Stimulated activated CD4-positive, alpha-beta T cell treated with anti-CD3 and anti-CD28 coated beads, Interleukin-15, amount 100 ng/mL, for 48 hours (primary cell): ENCODE results near the gene NDUFB11.

Source experiments
- DNase-seq, 2 donors: peaks; one replicate each; pipeline ENCODE4 v3.0.0-alpha.2; 2020; ENCODE audit warnings: low read depth in 2 of 2

Gene NDUFB11

DNA sequence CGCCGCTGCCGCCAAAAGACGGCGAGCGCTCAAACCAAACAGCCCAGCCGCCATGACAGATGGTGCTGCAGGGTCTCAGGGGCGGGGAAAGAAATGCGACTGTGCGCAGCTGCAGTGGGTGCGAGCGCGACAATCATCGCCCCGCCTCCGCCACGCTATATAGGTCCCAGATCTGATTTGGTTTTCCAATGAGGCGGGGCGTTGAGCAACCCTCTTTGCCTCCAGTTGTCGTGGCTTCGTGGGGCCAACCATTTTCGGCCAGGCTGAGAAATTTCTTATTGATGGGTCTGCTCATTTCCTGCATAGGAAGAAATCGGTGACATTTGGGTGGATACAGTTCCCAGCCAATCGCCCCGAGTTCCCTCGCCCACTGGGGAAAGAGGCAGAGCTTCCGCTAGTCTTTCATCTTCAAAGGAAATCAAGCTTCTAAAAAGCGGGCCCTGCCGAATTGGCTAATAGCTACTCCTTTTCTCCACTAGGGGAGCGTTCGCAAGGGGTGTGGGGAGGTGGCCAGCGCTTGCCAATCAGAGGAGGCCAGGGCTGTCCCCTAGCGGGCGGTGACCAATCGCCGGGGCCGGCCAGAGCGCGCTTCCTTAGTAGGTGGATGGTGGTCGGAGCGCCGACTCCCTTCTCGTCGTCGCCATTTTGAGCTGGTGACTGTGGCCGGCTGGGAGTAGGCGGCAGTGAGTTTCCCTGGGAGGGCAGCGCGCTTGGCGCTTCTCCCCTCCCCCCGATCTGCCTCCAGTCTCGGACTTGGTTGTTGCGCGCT lies at the start of gene NDUFB11, which contains the start of gene RBM10:
Gene NDUFB11, minus strand, starts transcription at position 77 of the 769 bp plus-strand sequence. Its CDS starts 23 bp downstream, at position 54.
Gene RBM10, plus strand, starts transcription at position 596 of the 769 bp plus-strand sequence. CDS start 2,261 bp downstream, outside the sequence.
- DNase-seq = peak; percentile 84 to 87

DNA sequence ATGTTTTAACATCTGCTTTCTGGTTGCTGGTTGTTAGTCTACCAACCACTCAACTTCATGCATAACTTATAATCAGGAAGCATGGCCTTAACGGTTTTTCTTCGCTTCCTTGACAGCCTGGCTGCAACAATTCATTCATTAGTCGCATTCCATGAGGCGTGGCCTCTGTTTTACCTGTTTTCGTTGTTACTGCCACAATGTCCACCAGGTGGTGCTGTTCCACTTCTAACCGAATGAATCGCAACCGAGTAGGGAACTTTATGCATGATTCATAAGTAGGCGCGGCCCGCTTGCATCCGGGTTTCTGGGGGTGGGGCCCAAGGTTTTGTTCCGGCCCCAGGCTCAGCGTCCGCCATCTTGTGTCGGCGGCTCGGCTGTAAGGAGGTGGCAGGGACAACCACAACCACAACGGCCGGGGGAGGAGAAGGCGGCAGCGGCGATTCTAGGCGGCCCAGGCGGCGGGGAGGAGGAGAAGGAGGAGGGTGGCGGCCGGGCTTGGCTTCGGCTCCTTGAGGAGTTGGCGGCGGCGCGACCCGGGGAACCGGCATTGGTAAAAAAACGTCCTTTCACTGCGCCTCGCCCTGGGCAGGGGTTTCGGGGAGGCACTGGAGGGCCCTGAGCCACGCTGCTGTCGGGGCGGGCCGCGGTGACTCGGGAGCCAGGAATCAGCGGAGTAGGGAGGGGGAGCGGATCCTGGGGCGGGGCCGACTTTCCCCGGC lies 49.1 kb upstream of the NDUFB11 start, which contains the start of gene UBA1:
Gene UBA1, plus strand, starts transcription at position 355 of the 719 bp plus-strand sequence. CDS start 4,974 bp downstream, outside the sequence.
- peak; percentile 86 to 96 for DNase-seq

DNA sequence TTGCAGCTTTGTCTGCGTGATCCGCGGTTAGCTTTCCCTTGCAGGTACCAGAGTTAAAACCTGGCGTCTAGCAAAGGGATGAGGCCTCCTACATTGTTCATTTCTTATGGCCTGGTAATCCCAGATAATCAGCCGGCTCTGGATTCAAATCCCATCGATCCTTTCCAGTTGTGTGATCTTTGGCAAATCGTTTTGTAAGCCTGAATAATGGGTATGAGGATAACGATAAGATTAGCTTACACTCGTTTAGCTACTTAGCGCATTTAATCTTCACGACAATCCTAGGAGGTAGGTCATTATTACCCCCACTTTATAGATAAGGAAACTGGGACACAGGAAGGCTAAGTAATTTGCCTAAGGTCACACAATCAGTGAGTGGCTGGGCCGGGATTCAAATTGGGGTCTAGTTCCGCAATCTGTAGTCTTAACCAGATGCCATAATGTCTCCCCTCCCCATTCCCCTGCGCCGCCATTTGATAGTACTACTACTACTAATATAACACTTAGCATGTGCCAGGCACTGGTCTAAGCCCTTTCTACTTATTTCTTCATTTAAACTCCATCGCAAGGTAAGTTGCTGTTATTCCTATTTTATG lies 47.4 kb upstream of the NDUFB11 start:
- no peak for DNase-seq

DNA sequence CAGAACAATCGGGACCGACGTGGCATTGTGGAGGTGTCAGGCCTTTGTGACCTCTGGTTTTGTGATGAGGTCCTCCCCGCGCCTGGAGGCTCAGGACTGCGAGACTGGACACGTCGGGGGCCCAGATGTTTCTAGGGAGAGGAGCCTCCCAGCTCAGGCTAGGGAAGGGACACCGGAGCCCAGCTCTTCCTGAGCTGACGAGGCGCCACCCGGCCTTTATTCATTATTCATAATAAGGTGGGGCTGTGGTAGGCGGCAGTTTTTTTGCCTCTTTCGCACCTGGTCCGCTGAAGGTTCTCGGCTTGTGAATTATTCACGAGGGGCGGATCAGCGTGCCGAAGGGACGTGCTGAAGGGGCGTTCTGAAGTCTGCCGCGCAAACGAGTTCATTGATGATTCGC lies 46.8 kb upstream of the NDUFB11 start:
- DNase-seq = peak in 1 of 2 donors; percentile 19

DNA sequence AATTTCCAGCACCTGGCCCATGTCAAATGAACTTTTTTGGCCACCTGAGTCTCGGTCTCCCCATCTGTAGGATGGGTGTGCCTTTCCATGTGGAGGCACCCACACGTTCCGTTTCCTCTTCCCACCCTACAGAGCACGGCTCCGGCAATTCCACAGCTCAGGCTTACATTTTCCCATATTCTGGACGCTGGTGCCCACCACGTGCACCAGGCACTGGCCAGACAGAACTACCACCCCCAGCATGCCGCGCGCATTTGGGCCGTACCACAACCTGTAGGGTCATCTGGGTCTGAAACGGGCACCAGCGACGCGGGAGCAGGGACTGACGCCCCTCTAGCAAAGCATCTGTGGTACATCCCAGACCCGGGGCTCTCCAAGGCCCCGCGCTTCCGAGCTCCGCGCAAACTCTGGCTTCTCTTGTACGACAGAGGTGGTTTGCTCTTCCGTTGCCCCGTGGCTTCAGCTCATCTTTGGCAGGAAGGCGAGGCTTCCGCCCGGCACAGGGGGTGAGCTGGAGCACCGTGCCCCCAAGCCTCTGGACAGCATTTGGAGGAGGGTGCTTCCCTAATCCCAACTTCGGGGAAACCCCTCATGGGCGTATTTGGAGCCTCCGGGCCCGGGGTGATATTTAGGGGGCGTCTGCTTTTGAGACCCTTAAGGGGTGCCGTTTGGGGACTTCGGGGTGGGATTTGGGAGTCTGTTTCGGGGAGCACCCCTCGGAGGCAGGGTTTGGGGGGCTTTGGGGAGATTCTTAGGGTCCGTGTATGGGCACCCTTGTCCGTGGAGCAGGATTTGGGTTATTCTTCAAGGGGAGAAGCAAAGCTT lies 46.2 kb upstream of the NDUFB11 start:
- peak; percentile 79 to 82 for DNase-seq

DNA sequence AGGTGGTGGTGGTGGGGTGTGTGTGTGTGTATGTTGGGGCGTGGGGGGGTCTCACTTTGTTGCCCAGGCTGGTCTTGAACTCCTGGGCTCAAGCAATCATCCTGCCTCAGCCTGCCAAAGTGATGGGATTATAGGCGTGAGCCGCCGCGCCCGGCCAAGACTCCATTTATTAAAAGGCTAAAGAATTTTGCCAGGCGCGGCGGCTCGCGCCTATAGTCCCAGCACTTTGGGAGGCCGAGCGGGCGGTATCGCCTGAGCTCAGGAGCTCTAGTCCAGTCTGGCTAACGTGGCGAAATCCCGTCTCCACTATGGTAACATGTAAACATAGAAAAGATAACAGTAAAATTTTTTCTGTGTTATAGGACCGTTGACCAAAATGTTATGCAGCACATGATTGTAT lies 45.4 kb upstream of the NDUFB11 start:
- no peak for DNase-seq

DNA sequence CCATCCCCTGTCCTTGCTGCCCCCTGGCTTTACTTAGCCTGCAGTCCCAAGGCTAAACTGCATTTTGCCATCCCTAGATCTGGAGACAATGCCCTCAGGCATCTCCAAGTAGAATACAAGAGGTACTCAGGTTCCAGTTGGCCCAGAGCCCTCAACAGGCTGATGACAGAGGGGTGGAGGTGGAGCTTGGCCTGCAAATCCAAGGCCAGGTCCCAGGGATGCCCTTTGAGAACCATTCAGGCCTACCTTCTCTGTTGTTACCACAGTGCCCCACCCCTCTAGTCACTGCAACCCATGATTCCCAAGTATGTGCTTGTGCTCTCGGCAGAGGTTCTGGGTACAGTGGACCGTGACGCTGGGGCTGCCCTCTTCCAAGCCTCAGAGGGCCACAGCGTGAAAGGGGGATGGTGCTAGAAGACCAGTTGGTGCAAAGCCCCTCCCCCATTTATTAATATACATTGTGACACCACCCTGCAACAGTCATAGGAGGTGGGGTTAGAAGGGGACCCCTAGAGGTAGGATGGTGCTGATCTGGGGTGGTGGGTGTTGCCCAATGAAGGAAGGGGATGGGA lies 42.7 kb upstream of the NDUFB11 start:
- no peak for DNase-seq

DNA sequence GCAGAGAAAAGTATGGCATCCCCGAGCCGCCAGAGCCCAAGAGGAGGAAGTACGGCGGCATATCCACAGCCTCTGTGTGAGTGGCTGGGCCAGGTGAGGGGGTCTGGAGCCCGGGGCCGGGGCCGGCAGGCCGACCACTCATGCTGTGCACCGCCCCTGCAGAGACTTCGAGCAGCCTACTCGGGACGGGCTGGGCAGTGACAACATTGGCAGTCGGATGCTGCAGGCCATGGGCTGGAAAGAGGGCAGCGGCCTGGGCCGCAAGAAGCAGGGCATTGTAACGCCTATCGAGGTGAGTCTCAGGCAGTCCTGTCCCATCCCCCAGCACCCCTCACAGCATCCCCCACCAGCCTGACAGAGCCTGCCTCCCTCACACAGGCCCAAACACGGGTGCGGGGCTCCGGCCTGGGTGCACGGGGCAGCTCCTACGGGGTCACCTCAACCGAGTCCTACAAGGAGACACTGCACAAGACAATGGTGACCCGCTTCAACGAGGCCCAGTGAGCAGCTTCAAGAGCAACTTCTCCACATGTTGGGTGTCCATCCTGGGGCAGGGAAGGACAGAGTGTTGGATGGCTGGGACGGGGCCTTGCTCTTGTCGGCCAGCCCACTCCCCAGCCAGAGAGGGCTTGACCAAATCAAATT lies 41.7 kb upstream of the NDUFB11 start:
- no peak for DNase-seq

DNA sequence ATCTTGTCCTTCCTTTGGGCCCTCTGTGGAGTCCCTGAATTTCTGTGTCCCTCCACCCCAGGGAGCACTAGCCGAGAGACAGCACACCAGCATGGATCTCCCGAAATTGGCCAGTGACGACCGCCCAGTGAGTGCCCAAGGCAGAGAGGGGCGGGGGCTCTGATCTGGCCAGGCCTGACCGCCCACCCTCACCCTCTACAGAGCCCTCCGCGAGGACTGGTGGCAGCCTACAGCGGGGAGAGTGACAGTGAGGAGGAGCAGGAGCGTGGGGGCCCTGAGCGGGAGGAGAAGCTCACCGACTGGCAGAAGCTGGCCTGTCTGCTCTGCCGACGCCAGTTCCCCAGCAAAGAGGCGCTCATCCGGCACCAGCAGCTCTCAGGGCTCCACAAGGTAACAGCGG lies 40.7 kb upstream of the NDUFB11 start:
- no peak for DNase-seq

DNA sequence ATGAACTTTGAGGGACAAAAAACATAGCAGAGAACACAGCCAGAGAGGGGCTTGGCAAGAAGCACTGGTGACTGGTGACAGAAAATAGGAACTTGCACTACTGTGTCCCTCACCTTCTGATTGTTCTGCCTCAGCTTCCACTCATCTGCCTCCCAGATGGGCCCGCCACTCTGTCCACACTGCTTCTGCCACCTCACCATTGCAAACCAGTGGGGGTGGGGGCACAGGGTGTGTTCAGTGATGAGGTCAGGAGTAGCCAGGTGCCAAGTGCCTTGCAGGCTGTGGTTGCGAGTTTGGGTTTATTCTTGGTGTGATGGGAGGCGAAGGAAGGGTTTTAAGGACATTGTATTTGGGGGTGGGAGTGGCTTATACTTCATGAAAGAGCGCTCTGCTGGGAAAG lies 40.0 kb upstream of the NDUFB11 start:
- DNase-seq = no peak

DNA sequence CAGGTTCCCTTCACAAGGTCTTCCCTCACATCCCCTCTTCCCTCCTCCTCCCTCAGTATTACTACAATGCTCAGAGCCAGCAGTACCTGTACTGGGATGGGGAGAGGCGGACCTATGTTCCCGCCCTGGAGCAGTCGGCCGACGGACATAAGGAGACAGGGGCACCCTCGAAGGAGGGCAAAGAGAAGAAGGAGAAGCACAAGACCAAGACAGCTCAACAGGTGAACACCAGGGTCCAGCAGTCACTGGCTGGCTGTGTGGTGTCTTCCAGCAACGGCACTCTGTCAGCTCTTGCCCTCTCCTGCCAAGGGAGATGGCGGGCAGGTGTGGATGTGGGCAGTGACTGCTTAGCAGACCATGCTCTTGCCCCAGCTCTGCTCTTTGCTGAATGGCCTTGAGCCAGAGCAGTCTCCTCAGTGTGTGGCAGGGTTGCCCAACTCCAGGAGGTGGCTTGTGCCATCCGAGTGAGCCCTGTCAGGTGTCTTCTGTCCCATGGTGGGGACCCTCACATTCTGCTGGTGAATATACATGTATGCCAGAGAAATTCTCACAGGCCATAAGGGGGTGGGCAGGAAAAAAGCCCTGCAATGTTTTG lies 37.7 kb upstream of the NDUFB11 start:
- no peak for DNase-seq

DNA sequence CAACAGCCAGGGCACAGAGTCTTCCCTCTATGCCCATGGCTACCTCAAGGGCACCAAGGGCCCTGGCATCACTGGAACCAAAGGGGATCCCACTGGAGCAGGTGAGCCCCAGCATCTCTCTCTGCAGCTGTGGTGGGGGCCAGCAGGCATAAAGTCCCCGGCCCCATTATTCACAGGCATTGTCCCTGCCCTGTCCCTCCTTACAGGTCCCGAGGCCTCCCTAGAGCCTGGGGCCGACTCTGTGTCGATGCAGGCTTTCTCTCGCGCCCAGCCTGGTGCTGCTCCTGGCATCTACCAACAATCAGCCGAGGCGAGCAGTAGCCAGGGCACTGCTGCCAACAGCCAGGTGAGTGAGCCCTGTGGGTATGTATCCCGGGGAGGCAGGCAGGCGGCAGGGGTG lies 36.8 kb upstream of the NDUFB11 start:
- DNase-seq = no peak

DNA sequence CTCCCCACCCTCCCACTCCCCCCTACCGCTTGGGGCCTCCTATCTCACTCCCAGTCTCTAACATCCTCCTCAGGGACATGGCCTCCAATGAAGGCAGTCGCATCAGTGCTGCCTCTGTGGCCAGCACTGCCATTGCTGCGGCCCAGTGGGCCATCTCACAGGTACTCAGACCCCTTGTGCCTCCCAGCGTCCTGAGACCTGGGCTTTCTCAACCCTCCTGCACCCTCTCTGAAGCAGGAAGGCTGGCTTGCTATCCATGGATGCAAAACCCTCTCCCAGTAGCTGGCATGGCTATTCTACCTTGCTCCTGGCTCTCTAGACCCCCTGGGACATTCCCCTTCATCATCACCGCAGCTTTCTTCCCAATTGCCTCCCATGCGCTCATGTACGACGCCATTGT lies 35.8 kb upstream of the NDUFB11 start:
- no peak for DNase-seq

DNA sequence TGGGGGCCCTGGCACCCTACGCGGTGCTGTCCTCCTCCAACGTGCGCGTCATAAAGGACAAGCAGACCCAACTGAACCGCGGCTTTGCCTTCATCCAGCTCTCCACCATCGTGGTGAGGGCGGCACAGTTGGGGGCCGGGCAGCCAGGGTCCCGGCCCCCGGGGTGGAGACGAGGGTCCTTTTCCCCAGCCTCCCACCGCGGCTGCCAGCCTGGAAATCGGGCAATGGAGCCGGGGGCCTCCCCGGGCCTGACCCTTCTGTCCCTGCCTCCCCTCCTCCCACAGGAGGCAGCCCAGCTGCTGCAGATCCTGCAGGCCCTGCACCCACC lies 35.4 kb upstream of the NDUFB11 start:
- DNase-seq = no peak

DNA sequence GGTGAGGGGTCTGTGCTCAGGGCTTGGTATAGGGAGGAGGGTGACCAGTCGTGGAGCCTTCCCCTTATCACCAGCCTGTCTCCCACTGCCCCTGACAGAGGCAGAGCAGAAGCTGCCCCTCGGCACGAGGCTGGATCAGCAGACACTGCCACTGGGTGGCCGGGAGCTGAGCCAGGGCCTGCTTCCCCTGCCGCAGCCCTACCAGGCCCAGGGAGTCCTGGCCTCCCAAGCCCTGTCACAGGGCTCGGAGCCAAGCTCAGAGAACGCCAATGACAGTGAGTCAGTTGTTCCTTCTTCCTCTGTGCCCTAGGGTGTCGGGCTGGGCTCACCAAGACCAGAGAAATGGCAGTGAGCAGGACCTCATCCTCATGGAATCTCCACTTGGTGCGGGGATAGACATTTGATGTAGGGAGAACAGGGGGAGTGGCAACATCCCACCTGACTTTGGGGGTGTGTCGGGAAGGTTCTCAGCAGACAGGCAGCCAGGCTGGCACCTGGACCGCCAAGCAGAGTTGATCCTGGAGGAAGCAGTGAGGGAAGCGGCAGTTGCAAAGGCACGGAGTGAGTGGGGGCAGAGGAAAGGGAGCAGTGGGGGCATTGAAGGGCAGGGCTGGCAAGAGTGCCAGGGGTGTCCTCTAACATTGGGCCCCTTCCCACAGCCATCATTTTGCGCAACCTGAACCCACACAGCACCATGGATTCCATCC lies 34.9 kb upstream of the NDUFB11 start:
- no peak for DNase-seq

DNA sequence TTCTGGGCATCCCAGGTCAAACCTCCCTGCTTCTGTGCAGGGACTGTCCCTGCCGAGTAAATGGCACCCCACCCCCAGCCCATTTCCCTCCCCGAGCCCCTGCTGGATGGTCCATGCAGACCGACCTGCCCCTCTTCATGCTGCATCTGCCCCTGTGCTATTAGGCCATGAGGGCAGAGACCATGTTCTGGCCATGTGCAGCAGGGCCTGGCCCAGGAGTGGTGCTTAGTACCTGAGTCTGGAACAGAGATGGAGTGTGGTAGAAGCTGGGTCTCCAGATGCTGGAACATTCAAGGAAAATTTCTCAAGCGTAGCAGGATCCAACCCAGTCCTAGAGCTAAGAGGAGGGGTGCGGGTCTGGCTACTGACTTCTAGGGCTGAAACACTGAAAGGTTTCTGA lies 33.8 kb upstream of the NDUFB11 start:
- no peak for DNase-seq

DNA sequence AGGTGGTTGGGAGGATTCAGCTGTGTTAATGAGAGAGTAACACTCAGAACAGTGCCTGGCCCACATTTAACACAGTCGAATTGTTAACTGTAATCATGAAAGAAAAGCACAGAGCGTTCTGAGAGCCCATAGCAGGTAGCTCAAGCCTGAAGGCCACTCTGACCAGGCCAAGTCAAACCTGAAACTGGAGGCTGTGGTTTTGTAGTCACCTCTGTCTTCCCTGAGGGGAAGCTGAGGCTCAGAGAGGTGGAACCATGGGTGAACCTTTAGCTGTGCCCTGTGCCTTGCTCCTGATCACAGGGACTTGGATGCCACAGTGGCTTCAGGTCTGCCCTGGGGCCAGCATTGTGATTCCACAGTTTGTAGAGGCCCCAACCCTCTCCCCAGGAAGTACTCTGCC lies 32.6 kb upstream of the NDUFB11 start:
- no peak for DNase-seq

DNA sequence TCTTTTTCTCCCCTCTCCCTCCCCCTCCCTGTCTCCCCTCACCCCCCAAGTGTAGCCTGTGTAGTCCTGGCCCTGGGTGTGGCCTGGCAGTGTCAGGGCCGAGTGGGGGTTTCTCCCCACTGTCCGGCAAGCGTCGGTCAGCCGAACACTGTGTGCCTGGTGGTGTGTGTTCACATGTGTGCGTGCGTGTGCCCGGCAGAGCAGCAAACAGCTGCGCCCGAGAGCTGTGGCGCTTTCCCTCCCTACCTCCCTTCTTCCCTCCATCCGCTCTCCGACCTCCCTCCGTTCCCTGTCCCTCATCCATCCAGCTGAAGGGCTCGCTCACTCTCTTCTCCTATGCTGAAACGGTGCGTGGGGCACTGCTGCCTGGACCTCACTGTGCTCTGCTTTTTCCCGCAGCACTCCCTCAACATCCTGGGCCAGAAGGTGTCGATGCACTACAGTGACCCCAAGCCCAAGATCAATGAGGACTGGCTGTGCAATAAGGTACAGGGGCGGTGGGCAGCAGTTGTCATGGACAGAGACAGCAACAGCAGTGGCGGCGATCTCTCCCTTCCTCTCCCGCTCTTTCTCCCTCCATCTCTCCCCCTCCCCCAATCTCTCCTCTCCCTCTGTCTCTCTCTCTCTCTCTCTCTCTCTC lies 31.7 kb upstream of the NDUFB11 start:
- DNase-seq = no peak

DNA sequence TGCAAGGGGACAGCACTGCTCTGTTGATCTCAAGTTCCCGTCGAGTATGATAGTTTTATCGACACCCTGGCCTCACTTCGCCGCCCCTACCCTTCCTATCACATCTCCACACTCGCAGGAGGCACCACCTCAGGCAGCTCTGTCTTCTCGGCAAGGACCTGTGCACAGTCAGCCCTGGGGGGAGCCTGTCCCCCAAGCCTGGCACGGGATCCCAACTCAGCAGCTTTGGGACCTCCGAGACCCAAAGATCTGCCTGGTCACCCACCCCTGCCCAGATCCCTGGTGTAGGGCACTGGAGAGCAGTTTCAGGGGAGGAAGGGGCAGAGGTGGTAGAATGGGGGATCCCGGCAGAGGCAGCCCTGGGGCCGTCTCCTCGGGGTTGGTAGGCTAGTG lies 31.1 kb upstream of the NDUFB11 start:
- no peak for DNase-seq
